ENCODE results near the gene HACD3.
"Not testable (repeated sequence)": the region's sequence is repeated elsewhere in the genome, so short reads cannot be mapped to it uniquely, and the experiment has no call there.

DNA sequence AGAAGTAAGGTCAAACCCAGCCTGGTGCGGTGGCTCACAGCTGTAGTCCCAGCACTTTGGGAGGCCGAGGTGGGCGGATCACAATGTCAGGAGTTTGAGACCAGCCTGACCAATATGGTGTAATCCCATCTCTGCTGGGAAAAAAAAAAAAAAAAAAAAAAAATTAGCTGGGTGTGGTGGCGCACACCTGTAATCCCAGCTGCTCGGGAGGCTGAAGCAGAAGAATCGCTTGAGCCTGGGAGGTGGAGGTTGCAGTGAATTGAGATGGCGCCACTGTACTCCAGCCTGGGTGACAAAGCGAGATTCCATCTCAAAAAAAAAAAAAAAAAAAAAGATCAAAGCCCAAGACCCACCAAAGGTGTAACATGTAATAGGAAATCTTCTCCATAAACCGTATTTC, 19.0 kb downstream of the HACD3 start:
- TF ChIP-seq, protein P1, sequence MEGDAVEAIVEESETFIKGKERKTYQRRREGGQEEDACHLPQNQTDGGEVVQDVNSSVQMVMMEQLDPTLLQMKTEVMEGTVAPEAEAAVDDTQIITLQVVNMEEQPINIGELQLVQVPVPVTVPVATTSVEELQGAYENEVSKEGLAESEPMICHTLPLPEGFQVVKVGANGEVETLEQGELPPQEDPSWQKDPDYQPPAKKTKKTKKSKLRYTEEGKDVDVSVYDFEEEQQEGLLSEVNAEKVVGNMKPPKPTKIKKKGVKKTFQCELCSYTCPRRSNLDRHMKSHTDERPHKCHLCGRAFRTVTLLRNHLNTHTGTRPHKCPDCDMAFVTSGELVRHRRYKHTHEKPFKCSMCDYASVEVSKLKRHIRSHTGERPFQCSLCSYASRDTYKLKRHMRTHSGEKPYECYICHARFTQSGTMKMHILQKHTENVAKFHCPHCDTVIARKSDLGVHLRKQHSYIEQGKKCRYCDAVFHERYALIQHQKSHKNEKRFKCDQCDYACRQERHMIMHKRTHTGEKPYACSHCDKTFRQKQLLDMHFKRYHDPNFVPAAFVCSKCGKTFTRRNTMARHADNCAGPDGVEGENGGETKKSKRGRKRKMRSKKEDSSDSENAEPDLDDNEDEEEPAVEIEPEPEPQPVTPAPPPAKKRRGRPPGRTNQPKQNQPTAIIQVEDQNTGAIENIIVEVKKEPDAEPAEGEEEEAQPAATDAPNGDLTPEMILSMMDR (IDR thresholded peaks at IDR 0.05; ENCODE audit: insufficient read depth, low read depth, low read length): not testable (repeated sequence)
- TF ChIP-seq EZH2 (IDR thresholded peaks at IDR 0.05; ENCODE audit: insufficient read depth, low read length): not testable (repeated sequence)
